Femur (tissue), 1 donor: Measurements from ENCODE around the gene BPHL.
"Not testable (repeated sequence)": the region's sequence is repeated elsewhere in the genome, so short reads cannot be mapped to it uniquely, and the experiment has no call there.

ENCODE experiments used
- DNase-seq: peaks from one replicate; pipeline ENCODE4 v3.0.0-alpha.2; 2017

BPHL gene

GRCh38 chr6:3124667-3125066 lies 6.2 kb downstream of the BPHL start:
- DNase-seq = no peak

- no peak for DNase-seq
These were observed 7.3 kb downstream of the BPHL start for GRCh38 chr6:3125815-3126214.

DNA sequence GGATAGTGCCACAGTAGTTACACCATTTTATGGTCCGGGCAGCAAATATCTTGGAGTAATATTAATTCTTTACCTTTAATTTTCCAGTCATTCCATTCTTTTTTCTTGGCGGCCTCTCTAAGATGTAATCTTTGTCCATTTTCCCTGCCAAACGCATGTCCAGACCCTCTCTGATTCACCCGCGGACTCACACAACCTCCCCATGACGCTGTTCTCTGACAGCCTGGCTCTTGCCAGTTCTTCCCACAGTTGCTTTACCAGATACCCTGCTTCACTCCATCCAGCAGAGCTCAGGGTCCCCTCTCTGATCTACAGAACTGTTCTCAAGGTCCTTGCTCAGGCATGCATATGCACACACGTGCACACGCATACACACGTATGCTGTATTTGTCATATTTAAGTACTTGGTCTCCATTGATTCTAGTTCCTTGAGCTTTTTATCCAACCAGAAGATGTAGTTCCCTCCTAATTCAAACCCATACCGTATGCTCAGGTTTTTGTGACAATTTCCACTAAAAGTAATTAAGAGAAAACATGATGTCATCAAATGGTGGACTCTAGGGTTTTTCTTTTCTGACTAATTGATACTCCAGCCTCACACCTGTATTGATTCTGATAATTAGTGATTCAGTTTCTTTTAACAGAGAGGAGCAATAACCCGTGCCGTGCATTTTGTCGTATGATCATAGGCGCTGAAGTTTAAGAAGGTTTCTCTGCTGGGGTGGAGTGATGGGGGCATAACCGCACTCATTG lies 10.0 kb downstream of the BPHL start:
- peak; percentile 47 for DNase-seq

GRCh38 chr6:3131695-3132094 lies 13.2 kb downstream of the BPHL start:
- DNase-seq = no peak

DNA sequence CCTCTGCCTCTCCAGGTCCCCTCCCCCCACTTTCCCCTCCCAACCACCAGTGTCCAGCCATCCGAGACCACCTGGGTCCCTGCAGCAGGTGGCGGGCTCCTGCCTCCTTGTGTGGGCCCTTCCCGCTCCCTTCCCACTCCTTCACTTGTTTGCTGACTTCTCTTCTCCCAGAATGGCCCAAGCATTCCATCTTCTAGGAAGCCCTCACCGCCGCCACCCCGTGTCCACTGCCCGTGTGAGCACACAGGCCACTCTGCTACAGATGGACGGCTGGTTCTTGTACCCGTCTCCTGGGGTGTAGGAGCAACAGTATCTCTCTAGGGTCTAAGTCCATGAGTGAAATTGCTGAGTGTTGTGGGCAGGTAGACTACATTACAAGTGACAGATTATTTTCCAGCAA lies 15.0 kb downstream of the BPHL start:
- no peak for DNase-seq

DNA sequence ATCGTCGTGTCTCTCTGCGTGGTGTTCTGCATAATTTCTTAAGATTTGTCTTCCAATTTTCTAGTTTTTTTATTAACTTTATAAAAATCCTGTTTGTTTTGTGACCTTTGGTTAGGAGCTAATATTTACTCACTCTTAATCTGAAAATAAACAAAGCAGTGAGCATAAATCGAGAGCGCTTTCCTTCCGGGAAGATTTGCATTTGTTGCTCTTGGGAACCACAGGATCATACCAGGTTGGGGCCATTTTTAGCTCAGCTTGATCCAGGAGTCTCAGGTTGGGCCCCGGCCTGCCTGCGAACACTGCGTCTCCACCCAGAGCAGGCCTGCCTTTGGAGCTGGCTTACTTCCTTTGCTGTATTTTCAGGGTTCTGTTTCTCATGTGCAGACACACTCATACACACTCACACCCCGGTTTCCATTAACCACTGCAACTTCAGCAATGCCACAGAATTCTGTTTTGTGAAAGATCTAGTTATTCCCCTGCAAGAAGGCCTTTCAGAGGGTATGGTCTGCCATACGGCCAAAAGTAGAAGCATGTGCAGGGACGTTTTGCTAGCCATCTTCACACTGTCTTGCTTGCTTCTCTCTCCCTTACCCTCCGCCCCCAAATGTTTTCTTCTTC lies 17.3 kb downstream of the BPHL start:
- DNase-seq = no peak

DNA sequence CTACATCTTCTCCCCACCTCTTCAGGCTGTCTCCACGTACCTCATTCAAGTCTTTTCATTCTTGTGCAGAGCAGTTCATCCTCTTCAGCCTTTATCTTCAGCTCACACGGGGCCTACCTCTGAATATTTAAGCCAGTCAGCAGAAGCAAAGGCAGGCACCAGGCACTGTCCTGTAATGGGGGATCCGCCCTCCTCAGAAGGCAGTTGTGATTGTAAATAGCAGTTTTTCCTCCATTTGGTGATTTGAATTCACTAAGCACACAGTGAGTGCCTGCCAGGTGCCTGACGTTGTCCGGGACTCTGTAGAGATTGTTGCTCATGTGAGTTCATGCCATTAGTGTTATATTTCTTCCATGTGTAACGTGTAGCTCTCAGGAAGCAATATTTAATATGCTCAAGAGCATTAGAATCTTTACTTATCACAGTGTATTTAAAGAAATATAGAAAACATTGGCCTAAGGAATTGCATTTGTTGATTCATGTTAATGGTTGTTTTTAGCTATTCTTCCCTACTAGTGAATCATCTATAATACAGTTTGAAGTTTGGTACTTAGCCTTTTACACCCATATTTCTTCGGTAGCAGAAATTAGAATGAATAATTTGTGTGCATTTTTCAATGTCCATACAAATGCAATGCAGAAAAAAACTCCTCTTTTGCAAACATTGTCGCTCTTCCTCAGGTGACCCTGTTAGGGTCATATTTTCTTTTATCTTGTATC lies 17.9 kb downstream of the BPHL start:
- DNase-seq = no peak

GRCh38 chr6:3137057-3137777 lies 18.7 kb downstream of the BPHL start:
- DNase-seq = no peak

GRCh38 chr6:3137873-3138272 lies 19.4 kb downstream of the BPHL start:
- DNase-seq = not testable (repeated sequence)

GRCh38 chr6:3138341-3138740 lies 19.8 kb downstream of the BPHL start:
- DNase-seq = no peak

DNA sequence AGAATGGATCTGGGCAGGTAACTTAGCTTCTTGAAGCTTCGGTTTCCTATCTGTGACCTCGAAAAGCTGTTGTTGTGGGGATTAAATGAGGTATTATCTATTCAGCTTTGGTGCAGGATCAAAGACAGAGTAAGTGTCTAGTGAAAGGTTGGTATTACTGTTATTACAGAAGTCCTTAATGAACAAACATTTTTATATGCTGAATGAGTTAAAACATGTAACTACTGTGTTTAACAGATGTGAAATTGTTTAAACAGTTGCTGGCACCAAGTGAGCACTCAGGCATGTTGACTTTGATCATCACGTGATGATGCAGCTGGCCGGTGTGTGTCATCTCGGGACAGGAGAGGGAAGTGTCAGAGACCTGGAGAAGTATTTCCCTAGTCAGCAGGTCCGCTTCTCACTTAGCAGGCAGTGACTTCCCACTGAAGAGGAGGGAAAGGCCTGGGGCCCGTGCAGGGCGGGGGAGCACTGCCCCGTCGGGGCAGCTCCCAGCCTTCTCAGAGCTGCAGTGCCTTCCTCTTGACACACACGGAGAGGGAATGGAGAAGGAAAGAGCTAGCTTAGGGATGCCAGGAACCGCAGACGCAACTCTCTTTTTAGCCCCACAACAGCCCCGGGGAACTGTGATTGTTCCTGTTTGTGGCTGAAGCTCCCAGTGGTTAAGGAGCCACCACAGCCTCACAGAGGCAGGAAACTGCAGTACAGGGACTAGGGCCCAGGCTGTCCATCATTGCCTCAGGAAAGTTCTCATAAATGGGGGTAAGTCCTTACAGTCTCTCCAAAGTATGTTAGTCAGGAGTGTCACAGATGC lies 20.8 kb downstream of the BPHL start:
- DNase-seq = peak; percentile 67

DNA sequence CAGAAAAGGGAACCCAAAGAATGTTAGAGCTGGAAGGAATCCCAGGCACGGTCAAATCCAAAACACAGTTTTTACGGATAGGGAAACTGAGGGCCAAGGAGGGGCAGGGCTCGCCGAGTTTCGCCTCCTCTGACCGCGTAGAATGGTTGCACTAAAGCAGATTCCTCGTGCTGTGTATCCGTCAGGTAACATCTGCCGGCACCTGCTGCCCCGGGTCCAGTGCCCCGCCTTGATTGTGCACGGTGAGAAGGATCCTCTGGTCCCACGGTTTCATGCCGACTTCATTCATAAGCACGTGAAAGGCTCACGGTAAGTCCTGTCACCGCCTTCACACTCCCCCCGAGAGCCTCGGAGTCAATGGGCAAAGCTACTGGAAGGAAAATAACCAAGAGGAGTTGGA lies 21.7 kb downstream of the BPHL start:
- no peak for DNase-seq

GRCh38 chr6:3142536-3142935 lies 24.0 kb downstream of the BPHL start:
- DNase-seq = no peak

- no peak for DNase-seq
These were observed 24.6 kb downstream of the BPHL start for GRCh38 chr6:3143158-3143557.

DNA sequence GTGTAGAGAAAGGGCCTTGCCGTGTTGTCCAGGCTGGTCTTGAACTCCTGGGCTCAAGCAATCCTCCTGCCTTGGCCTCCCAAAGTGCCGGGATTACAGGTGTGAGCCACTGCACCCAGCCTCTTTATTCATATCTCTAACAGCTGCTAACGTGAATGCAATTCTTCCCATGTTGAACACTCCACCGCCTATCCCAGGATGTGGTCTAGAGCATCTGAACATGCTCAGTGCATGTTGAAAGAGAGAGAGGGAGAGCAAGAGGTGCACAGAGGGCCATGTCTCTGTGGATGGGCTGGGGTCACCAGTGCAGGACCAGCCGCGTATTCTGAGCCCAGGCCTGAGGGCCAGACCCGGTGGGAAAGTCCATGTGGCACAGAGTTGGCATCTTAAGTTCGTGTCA lies 26.1 kb downstream of the BPHL start:
- no peak for DNase-seq

- no peak for DNase-seq
These were observed 29.6 kb downstream of the BPHL start for GRCh38 chr6:3147914-3148757.

- DNase-seq = peak; percentile 54
These were observed 33.2 kb downstream of the BPHL start for GRCh38 chr6:3151691-3152090.

GRCh38 chr6:3152689-3153088 lies 34.2 kb downstream of the BPHL start:
- no peak for DNase-seq

DNA sequence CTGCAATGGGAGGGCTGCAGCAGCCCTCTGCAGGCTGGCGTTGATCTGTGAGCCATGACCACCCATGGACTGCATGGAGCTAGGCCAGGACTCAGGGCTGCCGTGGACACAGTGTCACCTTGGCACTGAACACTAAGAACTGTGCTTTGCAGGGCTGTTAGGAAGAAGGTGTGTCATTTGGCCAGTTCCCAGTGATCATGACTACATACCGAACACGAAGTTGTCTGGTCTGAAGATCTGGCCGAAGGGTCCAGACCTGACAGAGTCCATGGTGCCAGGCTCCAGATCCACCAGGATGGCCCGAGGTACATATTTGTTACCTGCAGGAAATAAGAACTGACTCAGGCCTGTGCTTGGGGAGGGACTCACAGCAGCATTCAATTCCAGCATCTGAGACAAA lies 36.9 kb downstream of the BPHL start:
- not testable (repeated sequence) for DNase-seq

DNA sequence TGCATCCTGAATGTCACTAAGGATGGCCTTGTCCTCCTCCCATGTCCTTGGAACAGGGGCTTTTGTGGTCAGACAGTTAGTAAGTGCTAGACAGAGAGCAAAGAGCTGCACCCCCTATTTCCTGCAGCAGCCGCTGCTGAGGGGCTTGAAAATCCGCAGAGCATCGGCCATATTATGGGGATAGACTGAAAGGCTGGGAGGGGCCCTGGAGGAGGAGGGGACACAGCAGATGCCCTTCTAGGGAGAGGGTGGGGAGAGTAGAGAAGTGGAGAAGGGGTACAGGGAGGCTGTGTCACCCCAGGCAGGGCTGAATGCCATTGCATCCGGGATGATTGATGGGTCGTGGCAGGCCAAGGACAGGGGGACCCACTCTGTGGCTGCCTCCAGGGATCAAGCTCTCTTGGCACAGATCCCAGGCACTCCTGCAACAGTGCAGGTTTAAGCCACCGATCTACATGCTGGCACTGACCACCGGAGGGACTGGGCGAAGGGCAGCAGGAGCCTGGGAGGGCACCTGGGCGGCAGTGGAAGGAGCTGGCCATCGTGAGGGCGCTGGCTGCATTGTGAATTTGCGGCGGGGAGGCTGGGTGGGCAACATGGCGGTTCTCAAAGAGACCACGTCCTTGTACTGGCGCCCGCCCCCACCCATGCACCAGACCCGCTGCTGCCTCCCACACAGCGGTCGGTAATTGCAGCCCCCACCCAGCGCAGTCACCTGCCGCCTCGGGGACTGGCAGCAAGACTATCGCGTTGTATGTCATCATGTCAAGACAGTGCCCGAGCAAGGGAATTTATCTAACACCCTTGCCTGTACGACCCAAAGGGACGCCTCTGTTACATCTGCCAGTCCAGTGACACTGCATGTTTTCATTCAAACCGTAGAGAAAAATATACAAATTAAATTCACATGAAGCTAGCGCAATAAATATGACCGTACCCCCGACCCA lies 37.9 kb downstream of the BPHL start:
- peak; percentile 67 for DNase-seq
